ENCODE measurements around the gene ARHGEF19.

Gene ARHGEF19

DNA sequence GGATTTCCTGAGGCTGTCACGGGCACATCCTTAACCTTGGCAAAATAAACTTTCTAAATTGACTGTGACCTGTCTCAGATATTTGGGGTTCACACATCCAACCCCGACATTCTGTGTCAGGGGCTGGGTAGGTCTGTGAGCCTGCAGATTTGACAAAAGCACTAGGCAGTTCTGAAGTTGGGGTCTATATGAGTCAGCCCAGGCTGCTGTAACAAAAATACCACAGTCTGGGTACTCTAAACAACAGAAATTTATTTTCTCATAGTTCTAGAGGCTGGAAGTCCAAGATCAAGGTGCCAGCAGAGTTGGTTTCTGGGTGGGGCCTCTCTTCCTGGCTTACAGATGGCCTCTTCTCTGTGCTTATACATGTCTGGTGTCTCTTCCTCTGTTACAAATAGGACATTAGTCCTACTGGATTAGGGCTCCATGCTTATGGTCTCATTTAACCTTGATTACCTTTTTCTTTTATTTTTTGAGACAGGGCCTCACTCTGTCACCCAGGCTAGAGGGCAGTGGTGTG, 27.6 kb upstream of the ARHGEF19 start:
- in situ Hi-C loops (cut with MboI; ENCODE audit: low sequenced_read_pairs, unreplicated experiment): no loop called here
- DNase-seq (ENCODE audit: low spot score): no peak
- TF ChIP-seq, protein P1, sequence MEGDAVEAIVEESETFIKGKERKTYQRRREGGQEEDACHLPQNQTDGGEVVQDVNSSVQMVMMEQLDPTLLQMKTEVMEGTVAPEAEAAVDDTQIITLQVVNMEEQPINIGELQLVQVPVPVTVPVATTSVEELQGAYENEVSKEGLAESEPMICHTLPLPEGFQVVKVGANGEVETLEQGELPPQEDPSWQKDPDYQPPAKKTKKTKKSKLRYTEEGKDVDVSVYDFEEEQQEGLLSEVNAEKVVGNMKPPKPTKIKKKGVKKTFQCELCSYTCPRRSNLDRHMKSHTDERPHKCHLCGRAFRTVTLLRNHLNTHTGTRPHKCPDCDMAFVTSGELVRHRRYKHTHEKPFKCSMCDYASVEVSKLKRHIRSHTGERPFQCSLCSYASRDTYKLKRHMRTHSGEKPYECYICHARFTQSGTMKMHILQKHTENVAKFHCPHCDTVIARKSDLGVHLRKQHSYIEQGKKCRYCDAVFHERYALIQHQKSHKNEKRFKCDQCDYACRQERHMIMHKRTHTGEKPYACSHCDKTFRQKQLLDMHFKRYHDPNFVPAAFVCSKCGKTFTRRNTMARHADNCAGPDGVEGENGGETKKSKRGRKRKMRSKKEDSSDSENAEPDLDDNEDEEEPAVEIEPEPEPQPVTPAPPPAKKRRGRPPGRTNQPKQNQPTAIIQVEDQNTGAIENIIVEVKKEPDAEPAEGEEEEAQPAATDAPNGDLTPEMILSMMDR (IDR thresholded peaks at IDR 0.05; ENCODE audit: borderline replicate concordance, control extremely low read depth, extremely low read depth, insufficient read depth, missing control alignments): no peak

DNA sequence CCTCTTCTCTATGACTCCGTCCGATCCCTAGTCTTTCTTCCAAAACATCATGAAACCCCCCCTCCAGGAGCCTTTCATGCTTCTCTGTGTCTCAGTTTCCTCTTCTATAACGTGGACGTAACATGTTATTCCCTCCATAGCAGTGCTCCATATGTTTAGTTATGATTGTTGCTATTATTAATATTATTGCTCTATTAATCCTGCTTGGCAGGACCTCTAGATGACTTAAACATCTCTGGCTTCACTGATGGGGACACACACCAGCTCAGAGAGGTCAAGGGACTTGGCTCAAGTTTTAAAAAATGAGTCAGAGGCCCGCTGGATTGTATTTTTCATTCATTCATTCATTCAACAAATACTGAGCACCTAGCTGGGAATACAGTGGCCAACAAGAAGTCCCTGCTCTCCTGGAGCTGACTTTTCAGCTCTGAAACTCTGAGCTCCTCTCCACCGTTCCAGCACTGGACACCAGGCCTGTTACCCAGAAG, 24.9 kb upstream of the ARHGEF19 start:
- TF ChIP-seq, protein P1 (IDR thresholded peaks at IDR 0.05; ENCODE audit: borderline replicate concordance, control extremely low read depth, extremely low read depth, insufficient read depth, missing control alignments): no peak
- in situ Hi-C loops (cut with MboI; ENCODE audit: low sequenced_read_pairs, unreplicated experiment): no loop called here
- no peak for DNase-seq (ENCODE audit: low spot score)

DNA sequence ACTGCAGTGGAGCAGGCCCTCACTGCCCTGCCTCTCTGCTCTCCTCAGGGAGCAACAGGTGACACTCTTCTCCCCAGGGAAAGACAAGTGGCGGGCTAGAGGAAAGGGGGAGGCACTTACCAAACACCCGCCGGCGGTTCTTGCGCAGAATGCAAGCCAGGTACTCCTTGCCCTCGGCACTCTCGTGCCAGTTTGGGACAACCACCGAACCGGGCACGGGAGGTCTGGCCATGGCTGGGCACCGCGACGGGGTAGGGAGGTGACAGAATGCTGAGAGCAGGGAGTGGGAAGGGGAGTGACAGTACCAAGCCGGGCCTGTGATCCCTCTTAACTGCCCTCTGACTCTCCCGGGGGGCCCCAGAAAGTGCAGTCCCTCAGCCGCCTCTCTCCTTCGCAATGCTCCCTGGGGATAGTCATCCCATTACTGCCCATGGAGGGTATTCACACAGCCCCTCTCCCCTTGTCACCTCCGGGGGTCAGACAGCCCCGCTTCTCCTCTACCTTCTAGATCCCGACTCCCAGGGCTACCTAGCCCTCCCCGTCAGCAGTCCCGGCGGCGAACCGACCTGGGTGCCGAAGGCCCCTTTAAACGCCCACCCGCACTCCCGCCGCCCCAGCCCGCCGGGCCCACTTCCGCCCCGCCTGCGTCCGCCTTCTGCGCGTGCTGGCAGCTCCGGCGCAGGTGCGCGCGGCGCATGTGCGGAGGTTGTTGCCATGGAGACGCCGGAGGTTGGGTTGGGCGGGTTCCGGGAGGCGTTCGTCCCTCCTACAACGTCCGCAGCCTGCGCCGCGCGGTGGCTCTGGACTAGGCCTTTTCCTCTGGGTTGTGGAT, 24.3 kb upstream of the ARHGEF19 start, which contains the start of gene CPLANE2:
Gene CPLANE2 (minus strand): TSS at position 673 of the 832 bp plus-strand sequence. CDS start 441 bp downstream, at position 232.
- peak; percentile 98 for DNase-seq (ENCODE audit: low spot score)
- in situ Hi-C loops (cut with MboI; ENCODE audit: low sequenced_read_pairs, unreplicated experiment): no loop called here
- TF ChIP-seq, protein P1 (IDR thresholded peaks at IDR 0.05; ENCODE audit: borderline replicate concordance, control extremely low read depth, extremely low read depth, insufficient read depth, missing control alignments): no peak

DNA sequence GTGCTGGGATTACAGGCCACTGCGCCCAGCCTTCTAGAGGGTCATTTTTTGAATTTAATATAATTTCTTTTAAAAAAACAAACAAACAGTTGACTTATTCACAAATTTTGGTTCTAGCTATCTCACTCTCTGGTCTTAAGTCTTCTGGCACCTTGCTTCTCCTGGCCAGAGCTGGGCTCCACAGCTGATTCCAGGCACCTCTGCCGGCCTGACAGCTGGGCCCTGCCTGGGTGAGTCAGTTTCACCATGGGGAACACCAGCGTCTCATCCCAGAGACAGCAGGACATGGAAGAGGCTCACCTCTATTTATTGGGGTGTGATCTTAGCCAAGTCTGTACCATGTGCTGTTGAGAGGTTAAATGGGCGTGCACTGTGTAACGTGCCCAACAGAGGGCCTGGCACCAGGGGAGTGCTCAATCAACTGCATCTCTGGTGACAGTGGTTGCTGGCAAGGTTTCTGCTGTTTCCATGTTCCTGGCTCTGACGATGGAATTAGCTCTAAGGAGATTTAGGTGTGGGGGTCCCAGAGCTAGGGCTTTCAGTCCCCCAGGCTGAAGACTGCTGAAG, 23.6 kb upstream of the ARHGEF19 start:
- peak; percentile 57 for DNase-seq (ENCODE audit: low spot score)
- TF ChIP-seq, protein P1 (IDR thresholded peaks at IDR 0.05; ENCODE audit: borderline replicate concordance, control extremely low read depth, extremely low read depth, insufficient read depth, missing control alignments): peak; percentile 5

DNA sequence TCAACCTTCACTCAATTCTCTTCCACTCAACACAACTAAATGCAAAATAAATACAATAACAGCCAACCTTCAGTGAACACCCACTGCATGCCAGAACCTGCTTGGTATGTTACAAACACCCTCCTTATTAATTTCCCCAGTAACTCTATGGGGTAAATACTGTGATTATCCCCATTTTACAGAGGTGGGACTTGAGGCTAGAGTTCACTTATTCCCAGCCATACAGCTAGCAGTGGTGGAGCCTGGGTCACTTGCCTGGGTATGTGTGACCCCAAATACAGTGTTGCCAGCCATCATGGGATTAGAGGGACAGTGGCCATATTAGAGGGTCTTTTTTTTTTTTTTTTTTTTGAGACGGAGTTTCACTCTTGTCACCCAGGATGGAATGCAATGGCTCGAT, 22.9 kb upstream of the ARHGEF19 start:
- in situ Hi-C loops (cut with MboI; ENCODE audit: low sequenced_read_pairs, unreplicated experiment): no loop called here

More for the DNA sequence above, 23.6 kb upstream of the ARHGEF19 start:
- in situ Hi-C loops (cut with MboI; ENCODE audit: low sequenced_read_pairs, unreplicated experiment): no loop called here

DNA sequence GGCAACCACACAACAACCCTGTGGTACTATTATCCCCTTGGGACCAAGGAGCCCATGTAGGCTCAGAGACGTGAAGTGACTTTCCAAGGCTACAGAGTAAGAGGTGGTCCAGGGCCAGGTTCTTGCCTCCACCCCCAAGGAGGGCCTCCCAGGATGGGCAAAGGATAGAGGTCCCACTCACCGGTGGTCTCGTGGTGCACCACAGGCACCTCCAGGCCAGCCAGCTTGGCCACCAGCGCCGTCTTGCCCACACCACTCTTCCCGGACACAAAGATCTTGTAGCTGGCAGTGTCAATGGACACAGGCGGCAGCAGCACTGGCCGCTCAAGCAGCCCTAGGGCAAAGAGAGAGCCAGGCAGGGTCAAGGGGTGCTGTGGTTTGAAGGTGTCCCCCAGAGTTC, 21.0 kb upstream of the ARHGEF19 start:
- TF ChIP-seq, protein P1 (IDR thresholded peaks at IDR 0.05; ENCODE audit: borderline replicate concordance, control extremely low read depth, extremely low read depth, insufficient read depth, missing control alignments): no peak
- in situ Hi-C loops (cut with MboI; ENCODE audit: low sequenced_read_pairs, unreplicated experiment): no loop called here
- DNase-seq (ENCODE audit: low spot score): no peak

More for the DNA sequence above, 22.9 kb upstream of the ARHGEF19 start:
- TF ChIP-seq, protein P1 (IDR thresholded peaks at IDR 0.05; ENCODE audit: borderline replicate concordance, control extremely low read depth, extremely low read depth, insufficient read depth, missing control alignments): no peak
- no peak for DNase-seq (ENCODE audit: low spot score)

All from GM13976 (cell line).